Islet precursor cell (in vitro differentiated cells): ENCODE results near the gene MGMT.

Source experiments
- DNase-seq: peaks from one replicate; pipeline ENCODE4 v3.0.0-alpha.2; 2018

The MGMT gene

GRCh38 chr10:129717816-129718547, 250.9 kb downstream of the MGMT start:
- peak; percentile 37 for DNase-seq

DNA sequence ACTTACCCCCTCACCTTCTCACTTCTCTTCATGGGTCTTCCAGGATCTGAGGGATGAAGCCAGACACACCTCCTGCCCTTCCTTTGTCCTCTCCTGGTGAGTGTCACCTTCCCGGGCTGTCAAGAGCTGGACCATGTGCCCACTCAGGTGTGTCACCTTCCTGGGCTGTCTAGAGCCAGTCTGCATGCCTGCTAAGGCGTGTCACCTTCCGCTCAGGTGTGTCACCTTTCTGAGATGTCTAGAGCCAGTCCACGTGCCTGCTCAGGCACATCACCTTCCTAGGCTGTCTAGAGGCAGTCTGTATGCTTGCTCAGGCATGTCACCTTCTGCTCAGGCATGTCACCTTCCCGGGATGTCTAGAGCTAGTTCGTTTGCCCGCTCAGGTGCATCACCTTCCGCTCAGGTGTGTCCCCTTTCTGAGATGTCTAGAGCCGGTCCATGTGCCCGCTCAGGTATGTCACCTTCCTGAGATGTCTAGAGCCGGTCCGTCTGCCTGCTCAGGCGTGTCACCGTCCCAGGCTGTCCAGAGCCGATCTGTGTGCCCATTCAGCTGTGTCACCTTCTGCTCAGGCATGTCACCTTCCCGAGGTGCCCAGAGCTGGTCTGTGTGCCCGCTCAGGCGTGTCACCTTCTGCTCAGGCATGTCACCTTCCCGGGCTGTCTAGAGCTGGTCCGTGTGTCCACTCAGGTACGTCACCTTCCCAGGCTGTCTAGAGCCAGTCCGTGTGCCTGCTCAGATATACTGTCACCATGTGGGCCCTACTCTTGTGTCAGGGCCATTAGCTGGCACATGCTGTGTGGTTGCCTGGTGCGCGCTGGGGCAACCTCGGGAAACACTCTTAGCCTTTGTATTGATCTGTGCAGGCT, 251.7 kb downstream of the MGMT start:
- DNase-seq, result peak; percentile 52

DNA sequence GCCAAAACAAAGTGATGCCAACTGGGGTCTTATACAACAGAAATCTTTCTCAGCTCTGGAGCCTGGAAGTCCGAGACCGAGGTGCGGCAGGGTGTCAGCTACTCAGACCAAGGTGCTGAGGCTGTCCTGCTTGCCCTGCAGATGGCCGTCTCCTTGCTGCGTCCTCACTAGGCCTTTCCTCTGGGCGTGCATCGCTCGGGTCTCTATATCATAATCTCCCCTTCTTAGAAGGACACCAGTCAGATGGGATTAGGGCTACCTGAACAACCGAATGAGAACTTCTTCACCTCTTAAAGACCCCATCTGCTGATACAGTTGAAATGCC, 252.3 kb downstream of the MGMT start:
- DNase-seq, result peak; percentile 18

DNA sequence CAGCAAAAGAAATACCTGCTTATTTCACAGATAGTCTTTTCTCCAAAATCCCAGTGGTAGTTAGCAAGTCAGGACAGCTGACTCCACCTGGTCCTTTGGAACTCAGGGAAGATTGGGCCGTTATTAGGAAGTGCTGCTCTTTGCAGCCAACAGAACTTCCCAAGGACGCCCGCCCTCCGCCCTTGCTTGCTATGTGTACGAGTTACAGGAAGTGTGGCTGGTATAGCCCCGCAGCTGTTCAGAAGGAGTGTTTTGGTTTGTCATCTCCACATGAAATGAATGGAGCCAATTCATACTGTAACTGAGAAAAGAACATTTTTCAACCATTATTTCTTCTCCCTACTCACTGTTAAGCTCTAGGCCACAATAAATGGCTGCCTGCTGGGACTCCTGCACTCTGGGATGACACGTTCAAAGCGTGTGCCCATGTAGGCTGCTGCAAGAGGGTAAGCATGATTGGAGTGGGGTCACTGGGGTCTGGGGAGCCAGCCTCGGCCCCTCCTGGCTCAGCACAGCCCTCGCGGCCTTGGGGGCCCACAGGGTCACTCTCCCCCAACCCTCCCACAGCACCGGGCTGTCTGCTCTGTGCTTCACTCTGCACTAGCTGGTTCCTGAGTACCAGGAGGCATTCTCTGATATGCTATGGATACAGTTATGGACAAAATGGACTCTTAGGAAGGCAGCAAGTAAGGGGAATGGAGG, 253.0 kb downstream of the MGMT start:
- peak; percentile 32 for DNase-seq

DNA sequence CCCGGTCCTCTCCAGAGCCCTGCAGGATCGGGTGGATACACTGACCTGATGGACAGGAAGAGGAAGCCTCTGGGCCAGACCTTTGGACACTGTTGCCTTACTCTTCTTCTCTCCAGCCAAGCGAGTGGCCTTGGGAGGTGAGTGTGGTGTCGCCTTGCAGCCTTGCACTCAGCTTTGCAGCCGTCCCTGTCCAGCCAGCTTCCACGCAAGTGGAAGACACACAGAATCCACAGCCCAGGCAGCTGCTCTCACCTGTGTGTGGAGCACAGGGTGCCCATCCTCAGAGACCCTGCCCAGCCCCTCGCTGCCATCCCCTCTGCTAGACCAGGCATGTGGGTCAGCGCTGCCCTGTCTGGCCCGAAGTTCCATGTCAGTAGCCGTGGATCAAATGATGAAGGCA, 258.0 kb downstream of the MGMT start:
- peak; percentile 43 for DNase-seq

GRCh38 chr10:129725482-129725881, 258.4 kb downstream of the MGMT start:
- DNase-seq, result peak; percentile 32

GRCh38 chr10:129725890-129726631, 259.0 kb downstream of the MGMT start:
- DNase-seq, result peak; percentile 35

DNA sequence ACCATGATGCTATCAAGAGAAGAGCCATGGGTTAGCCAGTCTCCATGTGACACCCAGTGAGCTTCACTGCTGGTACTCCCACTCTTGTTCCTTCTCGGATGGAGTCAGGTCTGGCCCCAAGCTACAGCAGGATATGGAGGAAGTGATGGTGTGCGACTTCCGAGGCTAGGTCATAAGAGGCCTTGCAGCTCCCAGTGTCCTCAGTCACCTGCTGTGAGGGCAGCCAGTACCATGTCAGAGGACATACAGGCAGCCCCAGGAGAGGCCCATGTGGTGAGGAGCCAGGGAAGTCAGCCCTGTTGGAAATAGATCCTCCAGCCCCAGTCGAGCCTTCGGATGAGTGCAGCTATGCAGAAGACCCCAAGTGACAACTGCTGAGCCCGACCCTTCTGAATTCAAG, 260.0 kb downstream of the MGMT start:
- peak; percentile 26 for DNase-seq

- no peak for DNase-seq
Measured at GRCh38 chr10:129727495-129727894, 260.5 kb downstream of the MGMT start.

DNA sequence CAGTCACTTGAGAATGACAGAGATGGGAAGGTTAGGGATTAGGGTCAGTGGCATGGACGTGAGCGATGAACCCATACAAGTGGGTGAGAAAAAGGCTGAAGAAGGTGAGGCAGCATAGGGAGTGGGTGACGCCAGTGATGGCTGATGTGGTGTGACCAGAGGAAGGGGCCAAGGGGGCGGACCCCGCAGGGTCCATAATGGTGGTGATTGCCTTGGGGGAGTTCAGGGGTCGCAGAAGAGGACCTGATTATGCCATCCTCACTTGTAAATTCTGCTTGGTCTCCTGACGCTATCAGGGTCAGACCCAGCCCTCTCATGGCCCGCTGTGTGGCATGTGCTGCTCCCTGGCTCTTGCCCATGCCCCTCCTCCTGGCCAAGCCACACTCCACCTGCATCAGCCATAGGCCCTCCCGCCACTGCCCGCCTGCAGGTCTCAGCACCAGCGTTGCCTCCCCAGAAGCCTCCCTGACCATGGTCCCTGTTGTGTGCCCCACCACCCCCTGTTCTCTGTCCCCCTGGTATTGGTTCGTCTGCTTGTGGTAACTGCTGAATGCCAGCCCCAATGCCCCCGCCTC, 261.3 kb downstream of the MGMT start:
- peak; percentile 29 for DNase-seq

- peak; percentile 35 for DNase-seq
Measured at GRCh38 chr10:129728905-129729795, 262.1 kb downstream of the MGMT start.

DNA sequence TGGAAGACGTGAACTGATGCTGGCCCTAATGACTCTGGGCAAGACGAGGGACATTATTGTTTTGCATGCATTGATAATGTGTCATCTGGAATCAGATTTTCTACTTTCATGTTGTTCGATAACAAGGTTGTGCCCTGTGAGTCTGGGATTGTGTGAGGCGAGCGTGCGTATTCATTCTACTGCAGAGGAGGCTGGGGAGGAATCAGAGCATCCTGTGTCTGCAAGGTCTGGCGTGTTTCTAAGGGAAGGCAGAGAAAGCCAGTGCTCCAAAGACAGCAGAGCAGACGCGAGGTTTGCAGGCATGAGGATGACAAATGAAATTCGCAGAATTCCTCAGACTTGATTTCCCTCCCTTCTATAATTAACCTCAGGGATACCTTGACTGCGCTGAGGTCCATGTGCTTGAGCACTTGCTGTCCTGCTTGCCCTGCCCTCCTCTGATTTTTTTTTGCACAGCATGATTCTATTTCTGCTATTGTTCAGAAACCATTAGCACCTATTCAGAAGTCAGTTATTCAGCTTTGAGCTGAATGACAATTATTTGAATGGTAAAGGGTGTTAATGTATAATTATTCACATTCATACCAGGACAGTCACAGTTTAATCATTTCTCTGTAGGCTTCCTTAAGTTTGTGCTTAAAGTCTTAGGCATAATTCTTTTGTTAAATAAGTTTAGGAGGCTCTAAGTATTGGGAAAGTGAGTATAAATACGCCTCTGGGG, 263.4 kb downstream of the MGMT start:
- peak; percentile 45 for DNase-seq

DNA sequence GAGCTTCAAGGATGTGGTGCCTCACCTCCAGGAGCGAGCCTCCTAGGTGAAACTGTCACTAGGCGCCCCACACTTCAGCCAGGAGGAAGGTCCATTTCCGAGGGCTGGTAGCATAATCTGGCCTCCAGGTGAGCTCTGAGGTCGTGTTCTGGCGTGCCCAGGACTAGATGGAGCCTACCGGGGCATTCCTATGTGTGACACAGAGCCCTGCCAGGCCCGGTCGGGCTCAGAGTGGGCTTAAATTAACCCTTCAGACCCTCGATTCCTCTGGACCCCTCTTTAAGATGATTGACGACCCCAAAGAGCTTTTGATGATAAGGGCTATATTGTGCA, 263.9 kb downstream of the MGMT start:
- DNase-seq, result peak; percentile 25

GRCh38 chr10:129740532-129741279, 273.7 kb downstream of the MGMT start:
- DNase-seq, result peak; percentile 37

- DNase-seq, result peak; percentile 46
Measured at GRCh38 chr10:129741280-129741977, 274.4 kb downstream of the MGMT start.

DNA sequence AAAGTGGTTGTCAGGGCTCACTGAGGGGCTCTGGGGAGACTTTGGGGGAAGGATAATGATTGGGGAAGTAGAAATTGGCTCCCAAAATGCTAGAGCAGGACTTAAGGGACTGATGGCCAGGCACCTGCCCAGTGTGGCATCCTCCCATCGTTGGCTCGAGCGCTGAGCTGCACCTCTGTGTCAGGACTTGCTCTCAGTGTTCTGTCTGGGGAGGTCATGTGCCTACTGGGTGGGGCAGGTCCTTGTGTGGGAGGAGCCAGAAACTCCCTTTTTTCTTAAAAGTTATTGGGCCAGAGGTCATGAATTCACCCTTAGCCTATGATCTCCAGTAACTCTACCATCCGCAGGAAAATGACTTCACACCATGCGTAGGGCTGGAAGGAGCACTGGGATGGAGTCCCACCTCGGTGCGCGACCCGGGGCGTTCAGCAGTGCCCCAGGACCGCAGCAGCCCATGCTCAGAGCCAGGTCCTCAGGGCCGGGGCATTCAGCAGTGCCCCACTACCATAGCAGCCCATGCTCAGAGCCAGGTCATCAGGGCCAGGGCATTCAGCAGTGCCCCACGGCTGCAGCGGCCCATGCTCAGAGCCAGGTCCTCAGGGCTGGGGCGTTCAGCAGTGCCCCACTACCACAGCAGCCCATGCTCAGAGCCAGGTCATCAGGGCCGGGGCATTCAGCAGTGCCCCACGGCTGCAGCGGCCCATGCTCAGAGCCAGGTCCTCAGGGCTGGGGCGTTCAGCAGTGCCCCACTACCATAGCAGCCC, 275.1 kb downstream of the MGMT start:
- DNase-seq, result peak; percentile 33

GRCh38 chr10:129742742-129743550, 275.9 kb downstream of the MGMT start:
- DNase-seq, result peak; percentile 41

GRCh38 chr10:129743738-129744133, 276.7 kb downstream of the MGMT start:
- peak; percentile 26 for DNase-seq
